Nephron progenitor cell (in vitro differentiated cells): ENCODE measurements around the gene KRTAP3-3.

Source experiments
- DNase-seq: peaks from one replicate; pipeline ENCODE4 v3.0.0; 2021
- H3K27ac Mint-ChIP-seq: 2 replicates; pipeline ENCODE4 v1.8.0; 2021; ENCODE audit warnings: mild to moderate bottlenecking, moderate library complexity, mixed read lengths
- H3K27me3 Mint-ChIP-seq: 2 replicates; pipeline ENCODE4 v1.8.0; 2021; ENCODE audit warnings: mild to moderate bottlenecking, low read depth, mixed read lengths; ENCODE audit not compliant: poor library complexity
- H3K36me3 Mint-ChIP-seq: 2 replicates; pipeline ENCODE4 v1.8.0; 2021; ENCODE audit warnings: low read depth, mixed read lengths
- H3K4me1 Mint-ChIP-seq: 2 replicates; pipeline ENCODE4 v1.8.0; 2021; ENCODE audit warnings: mixed read lengths
- H3K4me3 Mint-ChIP-seq: 2 replicates; pipeline ENCODE4 v1.8.0; 2021; ENCODE audit warnings: mild to moderate bottlenecking, moderate library complexity, mixed read lengths
- H3K9me3 Mint-ChIP-seq: 2 replicates; pipeline ENCODE4 v1.8.0; 2021; ENCODE audit warnings: mild to moderate bottlenecking, moderate library complexity, mixed read lengths
- CTCF ChIP-seq: fragments of 200-600 bp; sonication (generic); IDR thresholded peaks from 2 replicates; pipeline ENCODE4 v1.5.0; 2021; ENCODE audit warnings: antibody characterized with exemption

The KRTAP3-3 gene

GRCh38 chr17:41016578-41017215 lies 22.7 kb upstream of the KRTAP3-3 start:
- no peaks in the 10 kb centered on the region for H3K9me3 Mint-ChIP-seq
- no peak for DNase-seq
- H3K27me3 Mint-ChIP-seq = no peaks in the 10 kb centered on the region
- no peak for TF ChIP-seq CTCF
- no peak overlapping the region for H3K4me3 Mint-ChIP-seq
- no peaks in the 10 kb centered on the region for H3K4me1 Mint-ChIP-seq
- H3K27ac Mint-ChIP-seq = peak overlapping the region; percentile 37
- no peaks in the 10 kb centered on the region for H3K36me3 Mint-ChIP-seq

DNA sequence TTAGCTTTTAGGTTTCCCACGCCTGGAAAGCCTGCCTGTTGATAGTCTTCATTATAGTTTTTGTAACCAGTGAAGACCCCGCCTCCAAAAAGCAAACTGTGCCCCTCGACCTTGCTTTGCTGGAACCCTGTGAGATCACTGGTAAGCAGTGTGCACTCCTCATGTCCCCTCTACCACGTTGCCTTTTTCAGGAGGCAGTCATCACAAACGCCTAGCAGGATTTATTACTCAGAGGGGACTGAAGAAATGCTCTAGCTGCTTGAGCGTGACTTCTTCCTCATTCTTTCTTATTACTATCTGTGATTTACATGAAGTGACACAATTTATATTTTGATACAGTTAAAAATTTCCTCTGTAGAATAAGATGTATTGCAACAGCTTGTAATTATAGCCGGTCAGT lies 21.5 kb upstream of the KRTAP3-3 start:
- no peaks in the 10 kb centered on the region for H3K27me3 Mint-ChIP-seq
- H3K4me3 Mint-ChIP-seq = no peak overlapping the region
- H3K36me3 Mint-ChIP-seq = no peaks in the 10 kb centered on the region
- no peak for DNase-seq
- TF ChIP-seq CTCF = no peak
- no peaks in the 10 kb centered on the region for H3K4me1 Mint-ChIP-seq
- no peak overlapping the region for H3K27ac Mint-ChIP-seq
- H3K9me3 Mint-ChIP-seq = no peaks in the 10 kb centered on the region

DNA sequence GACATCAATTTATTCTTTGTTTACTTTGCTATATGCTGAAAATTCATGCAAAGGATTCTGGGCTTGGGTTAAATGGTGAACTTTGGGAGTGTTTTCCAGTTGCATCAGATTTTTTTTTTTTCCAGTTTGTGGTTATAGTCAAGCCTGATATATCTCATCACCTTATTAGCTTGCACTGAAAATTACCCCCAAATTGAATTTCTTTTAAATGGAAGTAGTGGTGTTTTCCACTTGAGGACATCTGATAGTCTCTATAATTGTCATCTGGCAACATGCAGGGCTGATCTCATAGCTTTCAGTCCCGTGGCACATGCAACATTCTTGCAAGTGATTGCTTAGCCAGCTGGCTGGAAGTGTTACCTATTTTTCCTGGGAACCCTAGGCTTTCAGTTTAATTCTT lies 19.6 kb upstream of the KRTAP3-3 start:
- no peaks in the 10 kb centered on the region for H3K36me3 Mint-ChIP-seq
- H3K27me3 Mint-ChIP-seq = no peaks in the 10 kb centered on the region
- H3K4me3 Mint-ChIP-seq = no peak overlapping the region
- H3K27ac Mint-ChIP-seq = no peak overlapping the region
- TF ChIP-seq CTCF = no peak
- no peaks in the 10 kb centered on the region for H3K9me3 Mint-ChIP-seq
- no peaks in the 10 kb centered on the region for H3K4me1 Mint-ChIP-seq
- DNase-seq = no peak

DNA sequence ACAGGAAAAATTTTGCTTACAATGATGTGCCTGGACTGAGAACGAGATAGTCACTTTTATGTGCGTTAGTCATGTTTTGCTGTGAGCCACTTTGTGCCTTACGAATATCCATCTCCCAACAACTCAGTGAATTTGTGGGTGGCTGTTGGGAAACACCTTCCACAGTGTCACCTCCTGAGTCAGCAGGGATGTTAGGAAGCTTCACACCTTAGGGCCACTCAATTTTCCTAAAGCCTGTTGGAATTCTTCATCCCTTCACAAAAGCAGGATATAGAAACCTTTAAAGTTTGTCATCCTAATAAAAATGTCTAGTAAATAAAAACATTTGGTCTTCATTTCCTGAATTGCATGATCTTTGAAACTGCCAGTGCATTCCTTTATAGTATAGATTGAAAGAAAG lies 19.2 kb upstream of the KRTAP3-3 start:
- Mint-ChIP-seq H3K4me3 (no peak overlapping the region), H3K27me3 (no peaks in the 10 kb centered on the region), H3K27ac (no peak overlapping the region), H3K36me3 (no peaks in the 10 kb centered on the region), H3K9me3 (no peaks in the 10 kb centered on the region), H3K4me1 (no peaks in the 10 kb centered on the region)
- DNase-seq = no peak
- no peak for TF ChIP-seq CTCF

- H3K4me1 Mint-ChIP-seq = no peaks in the 10 kb centered on the region
- no peak for TF ChIP-seq CTCF
- no peaks in the 10 kb centered on the region for H3K36me3 Mint-ChIP-seq
Observed at GRCh38 chr17:41012326-41013120, 18.6 kb upstream of the KRTAP3-3 start.

GRCh38 chr17:41010441-41010840 lies 16.5 kb upstream of the KRTAP3-3 start:
- H3K4me1 Mint-ChIP-seq = no peaks in the 10 kb centered on the region
- H3K36me3 Mint-ChIP-seq = no peaks in the 10 kb centered on the region
- DNase-seq = no peak
- no peaks in the 10 kb centered on the region for H3K9me3 Mint-ChIP-seq
- no peak for TF ChIP-seq CTCF
- no peak overlapping the region for H3K27ac Mint-ChIP-seq
- no peak overlapping the region for H3K4me3 Mint-ChIP-seq
- no peaks in the 10 kb centered on the region for H3K27me3 Mint-ChIP-seq

More at GRCh38 chr17:41012326-41013120, 18.6 kb upstream of the KRTAP3-3 start:
- H3K27ac Mint-ChIP-seq = no peak overlapping the region
- no peak for DNase-seq
- H3K27me3 Mint-ChIP-seq = no peaks in the 10 kb centered on the region
- H3K4me3 Mint-ChIP-seq = no peak overlapping the region
- H3K9me3 Mint-ChIP-seq = no peaks in the 10 kb centered on the region
